GM19395 (cell line): ENCODE measurements around the gene ITPR1.
A peak's percentile ranks its signal among the peaks of the same experiment; 100 is the strongest.

Source experiments
- ATAC-seq: cut with Tn5 transposase; IDR thresholded peaks from one replicate; pipeline ENCODE4 v1.9.1; 2021; ENCODE audit warnings: mild to moderate bottlenecking, moderate library complexity; ENCODE audit not compliant: unreplicated experiment

Gene ITPR1

GRCh38 chr3:4770561-4770960 is 277.4 kb downstream of the ITPR1 start:
- ATAC-seq = no peak

GRCh38 chr3:4771243-4771642 is 278.1 kb downstream of the ITPR1 start:
- no peak for ATAC-seq

- no peak for ATAC-seq
These were observed 279.1 kb downstream of the ITPR1 start for GRCh38 chr3:4772171-4772804.

GRCh38 chr3:4772858-4773257 is 279.7 kb downstream of the ITPR1 start:
- no peak for ATAC-seq

GRCh38 chr3:4773583-4773982 is 280.4 kb downstream of the ITPR1 start:
- ATAC-seq = no peak

- ATAC-seq = no peak
These were observed 281.4 kb downstream of the ITPR1 start for GRCh38 chr3:4774531-4774930.

- peak; percentile 30 for ATAC-seq
These were observed 283.3 kb downstream of the ITPR1 start for GRCh38 chr3:4776399-4776979.

GRCh38 chr3:4776980-4777581 is 283.9 kb downstream of the ITPR1 start:
- peak; percentile 85 for ATAC-seq

GRCh38 chr3:4778119-4778518 is 285.0 kb downstream of the ITPR1 start:
- no peak for ATAC-seq

- no peak for ATAC-seq
These were observed 285.6 kb downstream of the ITPR1 start for GRCh38 chr3:4778740-4779139.

GRCh38 chr3:4780545-4780957 is 287.4 kb downstream of the ITPR1 start:
- ATAC-seq = no peak

GRCh38 chr3:4782095-4782494 is 288.9 kb downstream of the ITPR1 start:
- ATAC-seq = no peak

GRCh38 chr3:4785551-4785950 is 292.4 kb downstream of the ITPR1 start:
- no peak for ATAC-seq

- no peak for ATAC-seq
These were observed 293.3 kb downstream of the ITPR1 start for GRCh38 chr3:4786431-4786830.

GRCh38 chr3:4791358-4791757 is 298.2 kb downstream of the ITPR1 start:
- ATAC-seq = no peak

- no peak for ATAC-seq
These were observed 300.2 kb downstream of the ITPR1 start for GRCh38 chr3:4793311-4793710.

- ATAC-seq = no peak
These were observed 301.2 kb downstream of the ITPR1 start for GRCh38 chr3:4794331-4794730.

- no peak for ATAC-seq
These were observed 301.6 kb downstream of the ITPR1 start for GRCh38 chr3:4794798-4795197.

GRCh38 chr3:4795905-4796304 is 302.8 kb downstream of the ITPR1 start:
- ATAC-seq = no peak

GRCh38 chr3:4797201-4797705 is 304.1 kb downstream of the ITPR1 start:
- no peak for ATAC-seq

GRCh38 chr3:4799266-4800256 is 306.4 kb downstream of the ITPR1 start:
- ATAC-seq = no peak
